Hepatocyte (in vitro differentiated cells): Measurements from ENCODE around the gene DPP8. TPM values are rescaled to one million over a fixed set of nuclear protein-coding genes. Genes with fewer than 3 reads are reported as not detected.

Source experiments
- DNase-seq: peaks from one replicate; pipeline ENCODE4 v3.0.0-alpha.2; 2016; ENCODE audit warnings: low spot score
- H2AFZ ChIP-seq: fragments of 200-600 bp; sonication (generic); 2 replicates; pipeline ENCODE4 v1.6.0; 2016; ENCODE audit warnings: antibody characterized with exemption, mild to moderate bottlenecking
- H3K27ac ChIP-seq: fragments of 200-600 bp; sonication (generic); 2 replicates; pipeline ENCODE4 v1.5.1; 2016; ENCODE audit warnings: mild to moderate bottlenecking
- H3K27me3 ChIP-seq: fragments of 200-600 bp; sonication (generic); 2 replicates; pipeline ENCODE4 v1.6.1; 2016
- H3K36me3 ChIP-seq: fragments of 200-600 bp; sonication (generic); replicated peaks from 2 replicates; pipeline ENCODE4 v1.5.1; 2016; ENCODE audit warnings: low read depth; ENCODE audit not compliant: insufficient read depth
- H3K4me1 ChIP-seq: fragments of 200-600 bp; sonication (generic); 2 replicates; pipeline ENCODE4 v1.5.1; 2016; ENCODE audit warnings: mild to moderate bottlenecking, moderate library complexity; ENCODE audit not compliant: insufficient read depth
- H3K4me2 ChIP-seq: fragments of 200-600 bp; sonication (generic); 2 replicates; pipeline ENCODE4 v1.6.0; 2016
- H3K4me3 ChIP-seq: fragments of 200-600 bp; sonication (generic); 2 replicates; pipeline ENCODE4 v1.5.1; 2016; ENCODE audit warnings: mild to moderate bottlenecking
- H3K79me2 ChIP-seq: fragments of 200-600 bp; sonication (generic); 2 replicates; pipeline ENCODE4 v1.6.0; 2017; ENCODE audit warnings: mild to moderate bottlenecking
- H3K9me2 ChIP-seq: fragments of 200-600 bp; sonication (generic); replicated peaks from 2 replicates; pipeline ENCODE4 v1.6.0; 2017; ENCODE audit warnings: mild to moderate bottlenecking; ENCODE audit not compliant: insufficient read depth
- H3K9me3 ChIP-seq: fragments of 200-600 bp; sonication (generic); 2 replicates; pipeline ENCODE4 v1.5.1; 2016; ENCODE audit warnings: low read depth, mild to moderate bottlenecking
- H4K20me1 ChIP-seq: fragments of 200-600 bp; sonication (generic); 2 replicates; pipeline ENCODE4 v1.6.0; 2016; ENCODE audit warnings: mild to moderate bottlenecking; ENCODE audit not compliant: insufficient read depth, poor library complexity, severe bottlenecking
- CTCF ChIP-seq: fragments of 200-600 bp; sonication (generic); IDR thresholded peaks from 2 replicates; pipeline ENCODE4 v1.5.1; 2016; ENCODE audit warnings: antibody characterized with exemption, mild to moderate bottlenecking; ENCODE audit not compliant: poor library complexity
- EZH2 ChIP-seq: fragments of 200-600 bp; sonication (generic); IDR thresholded peaks from 2 replicates; pipeline ENCODE4 v1.6.1; 2016; ENCODE audit warnings: antibody characterized with exemption, mild to moderate bottlenecking, borderline replicate concordance
- EZH2phosphoT487 ChIP-seq: fragments of 200-600 bp; sonication (generic); IDR thresholded peaks from one replicate; pipeline ENCODE4 v1.6.1; 2018; ENCODE audit warnings: antibody characterized with exemption, mild to moderate bottlenecking, low read depth, moderate library complexity; ENCODE audit not compliant: unreplicated experiment, severe bottlenecking
- WGBS: methylation state at CpG from one replicate; pipeline ENCODE4 v1.1.6; 2016; ENCODE audit warnings: low lambda C conversion rate; ENCODE audit errors: missing lambda C conversion rate; 5-methylcytosine and 5-hydroxymethylcytosine counted together
- polyA plus RNA-seq: library from polyadenylated mRNA; unstranded; fragments of >200 nt; fragmentation: Nextera tagmentation; extraction: Ambion mirVana; gene quantifications from 2 replicates; pipeline ENCODE4 v1.2.1, GENCODE V29; 2016
- total RNA-seq: library from RNA; depleted of rRNA; stranded (reverse); fragments of >200 nt; gene quantifications from 2 replicates; pipeline ENCODE4 v1.2.3, GENCODE V29; 2014

DPP8 gene
- total and polyA plus RNA-seq, 2 experiments from 2014 or later = 23.3 to 25.3 TPM

GRCh38 chr15:65402961-65403360 lies 114.5 kb downstream of the DPP8 start:
- no peak for TF ChIP-seq EZH2
- Histone ChIP-seq H3K9me3 (no peaks in the 10 kb centered on the region), H3K36me3 (no peaks in the 10 kb centered on the region), H3K79me2 (no peaks in the 10 kb centered on the region), H3K27me3 (no peaks in the 10 kb centered on the region), H3K4me2 (no peak overlapping the region), H4K20me1 (no peaks in the 10 kb centered on the region), H2AFZ (no peak overlapping the region), H3K4me3 (no peak overlapping the region), H3K4me1 (peaks cover 13% of the 10 kb centered on the region), H3K27ac (no peak overlapping the region), H3K9me2 (no peaks in the 10 kb centered on the region)
- WGBS = 93% methylated on average over 4 of the region's 4 CpGs
- no peak for DNase-seq

GRCh38 chr15:65401611-65402240 lies 115.8 kb downstream of the DPP8 start:
- no peak for TF ChIP-seq EZH2phosphoT487
- no peak for TF ChIP-seq CTCF
- TF ChIP-seq EZH2 = no peak
- peaks cover 13% of the 10 kb centered on the region for H3K4me1 ChIP-seq
- H3K4me2 ChIP-seq = no peak overlapping the region
- DNase-seq = no peak
- no peaks in the 10 kb centered on the region for H3K36me3 ChIP-seq
- H4K20me1 ChIP-seq = no peaks in the 10 kb centered on the region
- peaks cover 7% of the 10 kb centered on the region for H3K27me3 ChIP-seq
- H3K9me3 ChIP-seq = no peaks in the 10 kb centered on the region
- no peaks in the 10 kb centered on the region for H3K79me2 ChIP-seq
- no peak overlapping the region for H3K27ac ChIP-seq
- no peaks in the 10 kb centered on the region for H3K9me2 ChIP-seq
- no peak overlapping the region for H2AFZ ChIP-seq
- WGBS = 75% methylated on average over 8 of the region's 8 CpGs
- H3K4me3 ChIP-seq = no peak overlapping the region

GRCh38 chr15:65400760-65401610 lies 116.5 kb downstream of the DPP8 start:
- Histone ChIP-seq H3K9me3 (no peaks in the 10 kb centered on the region), H3K9me2 (no peaks in the 10 kb centered on the region), H3K4me1 (peaks cover 9% of the 10 kb centered on the region), H2AFZ (no peak overlapping the region), H3K27ac (no peak overlapping the region), H3K4me2 (no peak overlapping the region), H3K4me3 (no peak overlapping the region), H3K36me3 (no peaks in the 10 kb centered on the region), H3K79me2 (no peaks in the 10 kb centered on the region), H4K20me1 (no peaks in the 10 kb centered on the region), H3K27me3 (peaks cover 13% of the 10 kb centered on the region)
- peak; percentile 87 for DNase-seq
- TF ChIP-seq CTCF (peak; percentile 74), EZH2phosphoT487 (no peak)
- 30% methylated on average over 10 of the region's 11 CpGs for WGBS

GRCh38 chr15:65399997-65400396 lies 117.5 kb downstream of the DPP8 start:
- no peaks in the 10 kb centered on the region for H3K9me3 ChIP-seq
- no peak overlapping the region for H3K27ac ChIP-seq
- WGBS = 90% methylated on average over 2 of the region's 2 CpGs
- H4K20me1 ChIP-seq = no peaks in the 10 kb centered on the region
- no peak overlapping the region for H2AFZ ChIP-seq
- H3K36me3 ChIP-seq = no peaks in the 10 kb centered on the region
- TF ChIP-seq CTCF = no peak
- no peak for TF ChIP-seq EZH2phosphoT487
- TF ChIP-seq EZH2 = no peak
- H3K4me3 ChIP-seq = no peak overlapping the region
- H3K79me2 ChIP-seq = no peaks in the 10 kb centered on the region
- H3K4me1 ChIP-seq = no peaks in the 10 kb centered on the region
- no peak overlapping the region for H3K4me2 ChIP-seq
- H3K27me3 ChIP-seq = peaks cover 20% of the 10 kb centered on the region
- H3K9me2 ChIP-seq = no peaks in the 10 kb centered on the region
- DNase-seq = no peak
